Activated T-helper 1 cell treated with Interleukin-2 at 50 U/mL for 16 hours (primary cell): Measurements from ENCODE around the gene FANCC.
"Not testable (repeated sequence)": the region's sequence is repeated elsewhere in the genome, so short reads cannot be mapped to it uniquely, and the experiment has no call there.

Experiments
- DNase-seq: peaks from one replicate; pipeline ENCODE4 v3.0.0-alpha.2; 2020; ENCODE audit warnings: low read depth

The FANCC gene

GRCh38 chr9:95329061-95329460 lies 11.6 kb upstream of the FANCC start:
- not testable (repeated sequence) for DNase-seq

DNA sequence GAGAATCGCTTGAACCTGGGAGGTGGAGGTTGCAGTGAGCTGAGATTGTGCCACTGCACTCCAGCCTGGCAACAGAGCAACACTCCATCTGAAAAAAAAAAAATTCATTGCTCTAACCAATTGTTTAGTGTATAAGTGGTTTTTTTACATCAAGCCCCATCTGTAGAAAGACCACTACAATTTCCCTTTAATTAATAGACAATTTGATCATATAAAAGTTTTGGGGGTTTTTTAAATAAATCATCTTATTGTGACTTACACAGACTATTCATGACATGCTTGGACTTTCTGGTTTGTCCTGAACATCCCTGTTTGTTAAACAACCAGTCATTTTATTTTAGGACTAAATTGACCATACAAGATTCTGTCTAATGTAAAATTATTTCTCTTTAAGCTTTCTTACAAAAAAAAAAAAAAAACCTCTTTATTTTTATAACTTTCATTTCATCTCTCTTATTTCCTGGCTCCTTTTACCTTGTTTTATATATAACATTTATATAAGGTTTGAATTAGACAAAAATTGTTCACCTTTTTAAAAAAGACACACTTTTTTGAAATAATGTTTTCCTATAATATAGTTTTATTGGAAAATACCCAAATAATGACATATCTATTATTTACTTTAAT lies 9.8 kb upstream of the FANCC start:
- DNase-seq: no peak

DNA sequence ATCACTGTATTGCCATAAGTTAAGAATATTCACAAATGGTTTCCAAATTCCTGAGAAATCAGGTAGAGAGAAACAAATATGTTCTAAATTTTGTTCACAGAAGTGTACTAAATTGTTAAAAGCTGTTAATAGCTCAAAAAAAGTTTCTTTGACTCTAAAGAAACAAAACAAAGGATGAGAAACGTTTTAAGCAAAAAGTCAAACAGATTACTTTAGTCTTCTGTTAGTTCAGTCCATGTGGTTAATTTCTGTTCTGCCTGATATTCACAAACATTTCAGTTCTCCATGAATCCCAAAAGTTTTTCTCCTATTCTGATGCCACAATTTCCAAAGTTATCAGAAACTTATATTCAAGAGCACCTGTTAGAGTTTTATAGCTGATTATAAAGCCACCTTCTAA lies 7.7 kb upstream of the FANCC start:
- no peak for DNase-seq

DNA sequence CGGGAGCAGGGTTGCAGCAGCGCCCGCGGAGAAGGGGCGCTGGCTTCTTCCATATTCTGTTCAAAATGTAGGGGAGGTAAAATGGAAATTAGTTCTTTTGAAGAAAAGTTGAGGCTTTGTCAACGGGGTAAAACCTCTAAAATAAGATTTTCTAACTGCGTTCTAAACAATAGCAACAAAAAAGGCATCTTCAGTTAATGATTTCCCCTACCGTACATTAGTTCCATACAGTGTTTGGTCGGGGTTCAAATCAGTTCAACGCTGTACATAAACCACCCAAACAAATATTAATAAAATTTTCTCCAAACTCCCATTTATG lies 343 bp upstream of the FANCC start:
- no peak for DNase-seq

GRCh38 chr9:95316794-95317118 lies 753 bp downstream of the FANCC start:
- DNase-seq: peak; percentile 22

DNA sequence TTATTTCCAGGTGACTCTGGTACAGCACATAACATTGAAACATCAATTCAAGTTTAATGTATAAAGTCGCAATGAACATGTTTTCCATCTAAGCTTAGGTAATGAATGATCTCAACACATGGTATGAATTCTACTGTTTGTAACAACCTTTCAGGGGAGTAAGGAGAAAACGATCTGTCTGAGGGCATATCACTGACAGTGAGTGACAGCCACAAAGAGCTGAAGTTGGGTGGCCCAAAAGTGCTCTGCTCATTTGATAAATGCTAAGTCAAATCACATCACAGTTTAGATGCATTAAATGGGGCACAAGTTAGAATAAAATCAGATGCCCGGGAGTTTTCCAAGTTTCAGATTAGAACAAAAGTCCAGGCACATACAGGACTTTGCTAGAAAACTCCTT lies 1.2 kb downstream of the FANCC start:
- DNase-seq: no peak

DNA sequence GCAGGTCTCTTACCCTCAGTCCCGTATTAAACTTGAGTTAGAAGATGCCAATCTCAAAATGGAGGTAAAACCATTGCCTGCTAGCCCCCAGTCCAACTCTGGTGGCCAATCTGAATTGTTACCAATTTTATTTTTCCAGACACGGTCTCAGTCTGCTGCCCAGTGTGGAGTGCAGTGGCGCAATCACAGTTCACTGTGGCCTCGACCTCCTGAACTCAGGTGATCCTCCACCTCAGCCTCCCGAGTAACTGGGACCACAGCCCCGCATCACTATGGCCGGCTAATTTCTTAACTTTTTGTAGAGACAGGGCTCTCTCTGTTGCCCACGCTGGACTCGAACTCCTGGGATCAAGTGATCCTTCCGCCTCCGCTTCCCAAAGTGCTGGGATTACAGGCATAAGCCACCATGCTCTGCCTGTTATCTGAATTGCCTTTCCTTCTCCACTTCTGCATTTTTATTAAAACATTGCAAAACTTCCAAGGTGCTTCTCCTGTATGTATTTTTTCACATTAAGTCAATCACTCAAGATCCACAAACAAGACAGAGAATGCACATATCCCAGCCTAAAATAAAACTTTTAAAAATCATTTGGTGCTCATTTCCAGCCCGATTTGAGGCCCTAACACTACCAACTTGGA lies 2.3 kb downstream of the FANCC start:
- no peak for DNase-seq

DNA sequence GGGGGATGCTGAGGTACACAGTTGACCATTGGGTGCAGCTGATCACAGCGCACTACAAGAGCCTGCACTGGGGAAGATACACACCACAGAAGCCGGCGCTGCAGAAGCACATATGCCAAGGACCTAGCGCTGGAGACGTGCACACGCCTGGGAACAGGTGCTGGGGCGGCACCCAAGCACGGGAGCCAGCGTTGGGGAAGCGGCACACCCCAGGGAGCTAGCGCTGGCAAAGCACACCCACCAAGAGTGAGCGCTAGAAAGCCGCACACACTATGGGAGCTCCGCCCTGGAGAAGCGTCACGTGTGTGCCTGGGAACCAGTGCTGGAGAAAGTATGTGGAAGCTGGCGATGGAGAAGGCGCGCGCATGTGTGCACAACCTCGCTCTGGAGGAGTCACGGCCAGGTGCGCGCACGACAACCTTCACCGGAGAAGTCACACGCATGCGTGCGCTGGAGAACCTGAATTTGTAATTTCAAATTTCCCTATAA lies 4.5 kb downstream of the FANCC start:
- DNase-seq: no peak

DNA sequence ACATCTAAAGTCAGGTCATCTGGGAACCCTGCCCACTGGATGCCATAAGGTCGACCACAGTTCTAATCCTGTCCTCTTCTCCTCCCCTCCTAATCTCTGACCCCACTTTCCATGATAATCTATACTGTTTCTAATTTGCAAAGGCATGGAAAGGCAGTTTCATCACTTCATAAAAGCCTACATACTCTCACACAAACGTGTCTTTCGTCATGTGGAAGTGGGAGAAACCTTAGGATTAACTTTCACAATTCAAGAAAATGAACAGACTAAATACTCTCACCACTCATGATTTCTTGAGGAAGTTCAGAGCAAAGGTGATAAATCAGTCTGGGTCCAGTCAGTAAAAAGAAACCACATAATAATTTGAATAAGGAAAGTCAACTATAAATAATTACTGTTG lies 5.5 kb downstream of the FANCC start:
- DNase-seq: no peak

GRCh38 chr9:95307538-95307937 lies 10.0 kb downstream of the FANCC start:
- no peak for DNase-seq

- no peak for DNase-seq
Observed at GRCh38 chr9:95306819-95307218, 10.7 kb downstream of the FANCC start.

- DNase-seq: no peak
Observed at GRCh38 chr9:95305770-95306492, 11.6 kb downstream of the FANCC start.

- no peak for DNase-seq
Observed at GRCh38 chr9:95302479-95302878, 15.0 kb downstream of the FANCC start.

GRCh38 chr9:95297760-95298159 lies 19.7 kb downstream of the FANCC start:
- DNase-seq: no peak

GRCh38 chr9:95297316-95297715 lies 20.2 kb downstream of the FANCC start:
- DNase-seq: no peak

DNA sequence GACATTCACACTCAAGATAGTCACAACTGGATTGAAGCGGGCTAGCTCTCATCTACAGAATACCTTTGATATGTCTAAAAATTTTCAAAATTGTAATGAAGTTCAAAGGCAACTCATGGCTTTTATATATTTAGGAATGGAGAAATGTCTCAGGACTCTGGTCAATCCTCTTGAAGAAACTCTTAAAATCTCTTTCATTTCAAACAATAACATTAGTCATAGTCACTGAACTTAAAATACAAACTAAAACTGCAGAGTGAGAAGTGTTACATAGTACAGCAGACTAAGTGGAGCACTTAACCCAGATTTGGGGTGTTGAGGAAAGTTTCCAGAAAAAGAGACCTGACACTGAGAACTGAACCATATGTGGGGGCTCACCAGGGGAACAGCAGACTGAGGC lies 20.7 kb downstream of the FANCC start:
- no peak for DNase-seq

DNA sequence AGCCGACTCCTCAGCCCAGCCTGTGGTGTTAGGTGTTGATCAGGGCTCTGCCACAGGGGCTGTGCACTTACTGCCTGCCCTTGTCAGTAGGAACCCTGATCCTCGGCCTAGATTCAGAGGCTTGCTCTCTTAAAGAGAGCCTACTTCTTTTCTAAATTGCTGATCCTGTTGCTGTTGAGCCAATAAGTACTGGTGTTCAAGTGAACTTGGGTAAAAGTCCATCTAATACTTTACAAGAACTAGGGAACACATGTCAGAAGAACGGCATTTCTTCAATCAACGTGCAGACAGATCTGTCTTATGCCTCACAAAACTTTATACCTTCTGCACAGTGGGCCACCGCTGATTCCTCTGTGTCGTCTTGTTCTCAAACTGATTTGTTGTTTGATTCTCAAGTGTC lies 24.2 kb downstream of the FANCC start:
- not testable (repeated sequence) for DNase-seq

GRCh38 chr9:95292226-95292625 lies 25.3 kb downstream of the FANCC start:
- DNase-seq: no peak

DNA sequence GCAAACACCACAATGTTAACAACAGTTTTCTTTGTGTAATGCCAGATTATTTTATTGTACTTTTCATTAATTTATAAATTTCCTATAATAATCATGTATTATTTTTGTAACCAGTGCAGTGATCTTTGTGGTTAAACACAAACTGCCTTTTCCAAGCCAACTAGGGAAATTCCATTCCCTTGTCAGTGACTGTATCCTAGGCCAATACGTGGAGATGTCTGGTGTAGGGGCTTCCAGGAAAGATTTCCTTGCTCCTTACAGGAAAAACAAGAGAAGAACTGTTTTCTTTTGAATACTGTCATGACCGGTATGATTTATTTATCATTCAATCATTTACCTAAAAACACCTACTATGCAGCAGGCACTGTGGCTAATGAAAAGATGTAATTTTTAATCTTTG lies 31.4 kb downstream of the FANCC start:
- DNase-seq: no peak

GRCh38 chr9:95285307-95285706 lies 32.2 kb downstream of the FANCC start:
- DNase-seq: no peak

DNA sequence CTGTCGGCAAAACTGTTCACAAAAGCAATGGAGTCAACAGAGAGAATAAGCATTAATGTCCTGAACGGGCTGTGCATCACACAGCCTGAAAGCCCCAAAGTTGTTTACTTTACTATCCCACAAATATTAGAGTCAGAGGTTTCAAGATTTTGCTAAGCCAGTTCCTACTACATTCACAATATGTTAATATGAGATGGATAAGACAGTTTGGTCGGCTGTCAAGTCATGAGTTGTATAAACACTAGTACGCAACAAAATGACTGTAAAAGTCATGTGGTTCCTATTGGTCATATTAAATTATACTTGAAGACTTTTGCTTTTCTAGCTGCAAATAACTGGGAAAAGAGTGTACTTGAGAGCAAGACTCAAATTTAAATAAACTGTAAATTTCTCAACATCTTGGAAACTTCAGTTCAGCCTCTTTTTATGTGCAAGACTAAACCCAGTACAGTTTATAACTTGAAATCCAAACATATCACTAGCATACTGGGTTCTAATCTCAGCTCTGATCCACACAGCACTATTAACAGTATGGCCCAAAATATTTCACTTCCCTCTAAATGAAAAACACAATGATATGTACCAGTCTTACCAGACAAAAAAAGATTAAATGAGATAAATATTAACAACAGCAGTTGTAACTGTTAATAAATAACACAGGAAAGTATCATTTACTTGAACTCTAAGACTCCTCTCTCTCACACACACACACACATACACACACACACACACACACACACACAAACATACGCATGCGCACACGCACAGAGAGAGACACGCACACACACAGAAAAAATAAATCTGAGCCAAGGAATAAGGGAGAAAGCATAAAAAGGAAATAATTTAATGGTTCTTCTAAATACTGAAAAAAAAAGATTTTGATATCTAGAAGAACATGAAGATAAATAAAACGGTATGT lies 33.1 kb downstream of the FANCC start:
- DNase-seq: no peak

- no peak for DNase-seq
Observed at GRCh38 chr9:95283673-95284072, 33.8 kb downstream of the FANCC start.

- DNase-seq: no peak
Observed at GRCh38 chr9:95282332-95282731, 35.2 kb downstream of the FANCC start.
